GM04503 (cell line): Measurements from ENCODE around the gene BTBD6.

Experiments
- DNase-seq: peaks from one replicate; pipeline ENCODE4 v3.0.0-alpha.2; 2012; ENCODE audit warnings: low read depth

Gene BTBD6

DNA sequence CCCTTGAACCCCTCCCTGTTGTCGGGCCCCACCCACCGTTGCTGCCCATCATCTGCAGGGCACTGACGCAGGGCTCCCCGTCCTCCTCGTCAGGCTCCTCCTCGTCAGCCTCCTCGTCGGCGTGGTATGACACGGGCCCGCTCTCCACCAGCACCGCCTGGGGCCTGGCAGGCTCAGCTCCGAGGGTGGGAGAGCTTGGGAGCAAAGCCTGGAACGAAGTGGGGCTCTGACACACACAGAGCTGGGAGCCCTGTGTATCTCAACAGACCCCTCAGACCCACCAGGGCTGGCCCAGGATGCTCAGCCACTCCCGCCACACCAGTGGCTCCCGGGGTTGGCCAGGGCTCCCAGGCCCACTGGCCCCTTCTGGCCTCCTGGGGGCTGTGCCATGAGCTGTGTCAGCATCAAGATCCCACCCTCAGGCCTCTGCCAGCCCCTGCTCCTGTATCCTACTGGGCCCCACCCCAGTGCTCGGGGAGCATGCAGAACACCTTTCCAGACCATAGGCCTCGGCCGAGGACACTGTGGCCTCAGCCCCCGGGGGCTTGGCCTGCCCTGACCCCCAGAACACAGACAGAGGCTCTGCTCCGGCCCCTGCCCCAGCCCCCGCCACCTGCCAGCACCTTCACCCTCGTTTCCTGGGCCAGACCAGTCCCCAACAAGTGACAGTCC, 37.1 kb upstream of the BTBD6 start:
- no peak for DNase-seq

DNA sequence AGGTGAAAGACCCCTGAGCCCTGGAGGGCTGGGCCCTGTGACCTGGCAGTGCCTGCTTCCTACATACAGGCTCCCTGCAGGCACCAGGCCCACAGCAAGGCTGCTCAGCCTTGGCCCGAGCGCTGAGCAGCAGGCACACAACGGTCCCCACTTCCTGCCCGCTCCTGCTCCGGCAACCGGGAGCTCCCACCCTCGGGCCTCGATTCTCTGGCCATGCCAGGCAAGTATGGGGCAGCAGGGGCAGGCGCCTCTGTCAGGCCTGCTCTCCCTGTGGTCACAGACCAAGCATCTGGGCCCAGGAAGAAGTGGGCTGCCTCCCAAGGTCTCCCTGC, 36.6 kb upstream of the BTBD6 start:
- DNase-seq, result no peak

DNA sequence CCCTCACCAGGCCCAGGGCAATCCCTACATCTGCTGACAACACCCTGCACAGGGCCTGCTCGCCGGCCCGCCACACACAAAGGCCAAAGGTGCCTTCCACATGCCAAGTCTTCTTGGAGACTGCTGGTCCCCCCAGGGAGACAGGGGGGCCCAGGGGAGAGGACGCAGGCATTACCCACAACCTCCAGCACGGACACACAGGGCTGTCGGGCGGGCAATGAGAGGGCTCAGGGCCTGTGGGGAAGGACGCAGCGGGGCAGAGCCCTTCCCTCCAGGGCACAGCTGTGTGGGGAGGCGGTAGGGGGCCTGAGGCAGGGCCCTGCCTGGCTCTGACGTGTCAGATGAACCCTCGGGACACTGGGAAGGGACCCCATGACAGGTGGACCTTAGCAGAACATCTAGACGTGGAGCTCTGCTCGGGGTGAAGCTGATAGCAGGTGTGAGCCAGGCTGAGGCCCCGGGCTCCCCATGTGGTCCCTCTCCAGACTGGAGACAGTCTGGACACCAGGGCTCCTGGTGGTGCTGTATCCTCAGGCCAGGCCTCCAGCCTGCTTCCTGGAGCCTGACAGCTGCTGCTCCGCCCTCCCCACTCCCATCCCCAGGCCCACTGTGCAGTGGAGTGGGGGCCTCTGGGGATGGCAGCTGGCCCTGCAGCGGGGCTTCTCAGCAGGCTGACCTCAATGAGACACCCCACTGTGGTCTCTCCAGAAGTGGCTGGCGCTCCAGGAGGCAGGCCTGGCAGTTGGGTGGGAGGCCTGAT, 35.6 kb upstream of the BTBD6 start:
- no peak for DNase-seq

DNA sequence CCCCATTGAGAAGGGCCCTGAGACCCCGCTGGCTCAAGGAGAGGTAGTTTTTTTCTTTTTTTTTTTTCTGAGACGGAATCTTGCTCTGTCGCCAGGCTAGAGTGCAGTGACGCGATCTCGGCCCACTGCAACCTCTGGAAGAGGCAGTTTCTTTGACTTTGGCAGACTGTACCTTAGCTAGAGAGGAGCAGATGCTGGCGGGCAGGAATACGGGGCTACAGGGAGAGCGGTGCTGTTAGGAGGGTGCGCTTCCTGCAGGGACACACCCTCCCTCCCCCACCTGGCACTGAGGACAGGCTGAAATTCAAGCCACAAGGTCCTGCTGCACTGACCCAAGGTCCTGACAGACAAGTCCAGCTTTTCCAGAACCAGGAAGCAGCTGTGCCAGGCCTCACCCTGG, 35.0 kb upstream of the BTBD6 start:
- no peak for DNase-seq

DNA sequence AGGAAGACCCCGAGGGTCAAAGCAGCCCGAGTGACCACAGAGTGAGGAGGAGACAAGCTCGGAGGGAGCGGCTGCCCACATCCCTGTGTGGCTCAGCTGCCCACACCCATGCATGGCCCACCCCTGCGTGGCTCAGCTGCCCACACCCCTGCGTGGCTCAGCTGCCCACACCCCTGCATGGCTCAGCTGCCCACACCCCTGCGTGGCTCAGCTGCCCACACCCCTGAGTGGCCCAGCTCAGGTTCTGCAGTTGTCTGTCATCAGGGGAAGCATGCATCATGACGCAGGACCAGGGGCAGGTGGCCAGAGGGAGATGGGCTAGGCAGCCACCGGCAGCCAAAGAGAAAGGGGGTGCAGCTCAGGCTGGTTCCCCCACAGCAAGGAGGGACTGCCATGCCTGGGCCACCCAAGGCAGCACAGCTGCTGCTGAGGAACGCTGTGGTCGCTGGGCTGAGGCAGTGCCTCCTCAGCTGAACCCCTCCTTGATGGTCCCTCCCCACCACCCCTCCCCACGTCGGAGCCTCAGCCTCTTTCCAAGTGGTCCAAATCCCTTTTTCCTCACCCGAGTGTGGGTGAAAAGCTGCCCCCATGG, 33.9 kb upstream of the BTBD6 start:
- no peak for DNase-seq

DNA sequence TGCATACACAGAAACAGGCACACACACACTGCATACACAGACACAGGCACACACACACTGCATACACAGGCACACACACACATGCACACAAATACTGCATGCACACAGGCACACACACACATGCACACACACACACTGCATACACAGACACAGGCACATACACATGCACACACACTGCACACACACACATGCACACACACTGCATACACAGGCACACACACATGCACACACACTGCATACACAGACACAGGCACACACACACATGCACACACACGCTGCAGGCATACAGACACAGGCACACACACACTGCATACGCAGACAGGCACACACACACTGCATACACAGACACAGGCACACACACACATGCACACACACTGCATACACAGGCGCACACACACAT, 32.7 kb upstream of the BTBD6 start:
- DNase-seq, result no peak

DNA sequence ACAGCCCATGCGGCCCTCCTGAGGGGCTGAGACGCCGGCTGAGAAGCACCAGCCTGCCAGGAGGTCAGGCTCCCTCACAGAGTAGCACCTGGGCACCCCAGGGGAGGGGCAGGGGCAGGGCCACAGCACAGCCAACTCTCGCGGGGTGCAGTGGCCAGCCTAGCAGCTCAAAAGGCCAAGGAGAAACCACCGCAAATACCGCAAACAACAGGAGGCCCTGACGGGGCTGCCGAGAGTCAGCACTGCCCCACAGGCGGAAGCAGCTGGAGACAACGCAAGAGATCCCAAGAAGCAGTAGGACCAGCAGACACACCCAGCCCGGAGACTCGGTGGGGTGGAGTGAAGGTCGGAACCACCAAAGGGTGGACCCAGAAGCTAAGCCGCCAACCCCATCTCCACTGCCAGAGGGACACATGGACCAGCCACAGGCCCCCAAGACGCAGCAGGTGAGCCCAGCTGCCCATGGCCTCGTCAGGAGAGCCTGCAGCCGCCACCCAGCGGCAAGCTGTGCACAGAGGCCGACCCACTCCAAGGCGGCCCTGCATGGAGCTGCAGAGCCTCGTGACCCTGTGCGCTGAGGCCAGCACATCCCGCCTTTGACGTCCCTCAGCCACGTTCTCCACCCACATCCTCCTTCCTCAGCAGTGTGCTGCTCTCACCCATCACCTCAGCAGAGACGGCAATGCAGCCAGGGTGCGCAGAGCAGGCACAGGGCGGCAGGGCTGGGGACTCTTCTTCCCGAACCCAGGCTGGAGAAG, 31.7 kb upstream of the BTBD6 start:
- DNase-seq, result no peak

DNA sequence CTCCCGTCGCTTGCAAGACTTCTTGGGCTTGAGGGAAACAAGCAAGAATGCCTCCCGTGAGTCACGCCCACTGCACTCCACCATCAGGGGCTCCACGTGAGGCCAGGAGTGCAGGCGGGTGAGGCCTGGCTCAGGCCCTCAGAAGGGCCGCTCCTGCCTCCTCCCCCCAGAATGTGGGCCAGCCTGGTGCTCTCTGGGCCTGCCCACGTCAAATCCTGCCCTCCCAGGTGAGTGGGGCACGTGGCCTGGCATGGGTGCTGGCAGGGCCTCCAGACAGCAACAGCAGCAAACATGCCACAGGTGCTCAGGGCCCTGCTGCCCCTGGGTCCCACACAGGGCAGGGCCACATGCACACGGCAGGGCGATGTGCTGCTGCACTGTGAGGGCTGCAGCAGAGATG, 30.6 kb upstream of the BTBD6 start:
- no peak for DNase-seq

DNA sequence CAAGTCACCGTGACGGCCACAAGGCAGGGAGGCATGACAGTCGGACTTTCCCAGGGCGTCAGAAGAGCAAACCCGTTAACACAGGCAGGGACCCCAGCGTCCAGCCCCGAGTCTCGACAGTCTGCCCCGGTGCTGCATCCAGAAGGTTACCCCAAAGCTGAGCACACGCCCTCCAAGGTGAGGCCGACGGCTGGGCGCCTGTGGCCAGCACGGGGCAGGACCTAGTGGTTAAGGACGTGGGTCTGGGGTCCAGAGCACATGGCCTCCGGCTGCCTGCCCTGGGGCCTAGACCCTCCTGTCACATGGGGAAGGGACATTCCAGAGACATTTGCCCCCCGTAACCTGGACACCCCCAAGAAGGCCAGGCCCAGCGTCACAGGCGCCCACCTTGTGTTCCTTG, 29.7 kb upstream of the BTBD6 start:
- no peak for DNase-seq

DNA sequence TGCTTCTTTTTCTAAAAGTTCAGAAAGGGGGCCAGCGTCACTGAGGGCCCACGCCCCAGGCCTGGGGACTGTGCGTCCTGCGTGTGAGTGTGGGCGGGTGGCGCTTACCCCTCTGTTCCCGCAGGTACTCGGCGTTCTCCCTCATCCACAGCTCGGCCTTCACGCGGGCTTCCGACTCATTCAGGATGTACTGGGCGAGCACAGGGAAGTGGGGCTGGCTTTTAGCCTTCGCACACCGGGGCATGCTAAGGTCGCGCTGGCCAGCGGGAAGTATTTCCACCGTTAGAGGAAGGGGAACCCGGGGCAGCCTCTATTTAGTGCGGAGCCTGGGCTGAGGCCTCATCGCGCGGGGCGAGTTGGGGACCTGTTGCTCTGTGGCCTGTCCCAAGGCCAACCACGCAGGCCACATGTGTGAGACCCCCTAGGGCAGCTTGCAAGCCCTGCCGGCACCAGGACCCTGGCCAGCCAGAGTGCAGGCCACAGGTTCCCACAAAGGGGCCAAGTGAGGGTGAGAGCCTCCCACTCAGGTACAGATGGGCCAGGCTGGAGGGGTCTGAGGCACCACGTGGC, 29.2 kb upstream of the BTBD6 start:
- DNase-seq, result no peak

DNA sequence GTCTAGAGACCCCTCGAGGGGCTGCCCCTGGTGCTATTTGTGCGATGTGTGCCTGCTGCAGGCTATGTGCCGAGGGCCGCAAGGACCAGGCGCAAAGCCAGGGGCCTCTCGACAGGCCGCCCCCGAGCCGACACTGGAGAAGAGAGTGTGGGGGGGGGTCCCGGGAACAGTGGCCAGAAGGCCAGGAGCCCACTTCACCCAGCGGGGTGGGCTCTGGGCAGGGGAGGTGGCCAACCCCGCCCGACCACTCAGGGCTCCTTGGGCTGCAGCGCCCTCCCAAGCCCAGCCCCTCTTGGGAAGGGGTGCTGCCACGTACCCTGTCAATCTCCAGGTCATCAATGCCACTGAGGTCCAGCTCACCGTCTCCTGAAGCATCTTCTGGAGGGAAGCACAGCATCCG, 28.6 kb upstream of the BTBD6 start:
- DNase-seq, result no peak

DNA sequence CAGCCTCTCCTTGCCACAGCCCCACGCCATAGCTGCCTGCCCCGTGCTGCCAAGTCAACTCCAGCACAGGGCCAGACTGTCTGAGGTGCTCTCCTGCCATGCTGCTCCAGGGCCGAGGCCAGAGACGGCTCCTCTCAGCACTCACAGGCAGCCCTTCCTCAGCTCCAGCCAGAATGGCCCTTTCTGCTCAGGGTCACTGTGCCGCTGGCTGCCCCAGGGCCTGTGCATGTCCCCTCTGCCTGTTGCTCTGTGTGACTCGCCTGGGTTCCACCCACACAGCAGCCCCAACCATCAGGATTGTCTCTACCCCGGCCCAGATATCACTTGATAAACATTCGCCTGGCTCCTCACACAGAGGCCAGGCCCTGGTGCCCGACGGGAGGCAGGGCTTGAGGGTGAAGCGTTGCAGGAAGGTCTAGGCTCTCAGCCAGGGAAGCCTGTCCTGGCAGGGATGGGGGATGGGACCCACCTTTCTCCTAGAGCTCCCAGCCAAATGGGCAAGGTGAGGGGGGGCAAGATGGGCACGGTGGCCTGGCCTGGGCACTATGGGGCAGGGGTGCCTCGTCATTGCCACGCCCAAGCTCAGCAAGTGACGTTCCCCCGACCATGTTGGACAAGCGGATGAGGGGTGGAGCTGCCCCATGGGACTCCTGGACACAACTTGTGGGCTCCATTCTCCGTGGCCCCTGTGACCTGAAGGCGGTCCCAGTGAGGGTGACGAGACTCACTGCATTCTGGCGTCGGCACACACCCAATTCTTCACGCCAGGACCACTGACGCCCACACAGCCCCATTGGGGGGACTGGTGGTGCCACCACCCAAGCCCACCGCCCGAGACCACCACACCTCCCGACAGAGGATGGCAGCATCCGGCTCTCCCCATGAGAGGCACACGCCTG, 27.4 kb upstream of the BTBD6 start:
- no peak for DNase-seq

DNA sequence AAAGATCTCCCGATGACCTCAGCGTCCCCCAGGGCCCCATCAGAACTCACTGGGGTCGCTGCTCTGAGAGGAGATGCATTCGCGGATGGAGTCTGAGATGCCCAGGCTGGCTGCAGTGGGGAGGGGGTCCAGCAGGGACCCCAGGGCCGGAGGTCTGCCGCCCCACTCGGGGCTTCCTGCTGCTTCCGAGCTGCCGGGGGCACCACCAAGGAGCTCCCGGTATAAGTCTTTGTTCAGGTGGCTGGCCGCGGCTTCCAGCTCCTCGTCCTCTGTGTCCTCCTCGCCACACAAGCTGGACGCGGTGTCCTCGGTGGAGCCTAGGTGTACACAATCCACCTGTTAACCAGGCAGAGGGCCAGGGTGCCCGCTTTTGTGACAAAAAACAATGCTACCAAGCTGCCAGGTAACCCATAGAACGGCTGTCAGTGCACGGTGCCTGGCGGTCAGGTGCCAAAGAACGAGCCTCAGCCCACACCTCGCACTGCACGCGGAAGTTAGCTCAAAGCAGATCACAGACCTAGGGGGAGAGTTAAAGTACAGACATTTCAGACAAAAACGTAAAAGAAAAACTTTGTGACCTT, 26.6 kb upstream of the BTBD6 start:
- no peak for DNase-seq

DNA sequence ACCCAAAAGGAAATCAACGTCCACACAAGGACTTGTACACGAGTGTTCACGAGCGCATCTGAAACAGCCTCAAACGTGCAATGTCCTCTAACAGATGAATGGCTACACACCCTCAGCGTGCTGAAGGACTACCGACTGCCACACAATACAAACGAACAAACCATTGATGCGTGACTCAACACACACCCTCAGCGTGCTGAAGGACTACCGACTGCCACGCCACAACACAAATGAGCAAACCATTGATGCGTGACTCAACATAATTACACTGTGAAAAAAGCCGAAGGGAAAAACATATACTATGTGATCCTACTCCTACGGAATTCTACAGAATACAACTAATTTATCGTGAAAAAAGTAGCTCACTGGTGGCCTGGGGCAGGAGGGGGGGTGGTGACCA, 25.1 kb upstream of the BTBD6 start:
- no peak for DNase-seq

DNA sequence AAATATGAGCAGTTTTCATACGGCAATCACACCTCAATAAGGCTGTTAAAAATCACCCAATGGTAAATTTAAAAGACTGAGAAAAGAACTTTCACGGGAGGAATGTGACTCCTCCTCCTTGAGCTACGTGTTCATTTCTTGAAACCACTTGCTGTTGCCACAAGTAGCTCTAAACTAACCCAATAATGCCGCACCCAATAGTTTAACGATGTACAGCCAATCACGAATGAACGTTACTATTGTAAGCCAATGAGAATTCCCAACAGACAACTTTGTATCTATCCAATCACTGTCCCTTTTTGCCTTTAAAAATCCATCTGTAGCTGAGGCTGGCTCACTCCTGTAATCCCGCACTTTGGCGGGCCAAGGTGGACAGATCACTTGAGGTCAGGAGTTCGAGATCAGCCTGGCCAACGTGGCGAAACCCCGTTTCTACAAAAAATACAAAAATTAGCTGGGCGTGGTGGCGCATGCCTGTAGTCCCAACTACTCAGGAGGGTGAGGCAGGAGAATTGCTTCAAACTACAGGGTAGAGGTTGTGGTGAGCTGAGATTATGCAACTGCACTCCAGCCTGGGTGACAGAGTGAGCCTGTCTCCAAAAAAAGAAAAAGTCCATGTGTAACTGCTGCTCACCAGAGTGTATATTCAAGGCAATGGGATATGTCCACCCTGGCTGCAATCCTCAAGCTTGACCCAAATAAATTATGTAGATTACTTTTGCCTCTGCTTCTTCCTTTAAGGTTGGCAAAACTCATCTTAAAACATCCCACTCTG, 24.4 kb upstream of the BTBD6 start:
- DNase-seq, result no peak

DNA sequence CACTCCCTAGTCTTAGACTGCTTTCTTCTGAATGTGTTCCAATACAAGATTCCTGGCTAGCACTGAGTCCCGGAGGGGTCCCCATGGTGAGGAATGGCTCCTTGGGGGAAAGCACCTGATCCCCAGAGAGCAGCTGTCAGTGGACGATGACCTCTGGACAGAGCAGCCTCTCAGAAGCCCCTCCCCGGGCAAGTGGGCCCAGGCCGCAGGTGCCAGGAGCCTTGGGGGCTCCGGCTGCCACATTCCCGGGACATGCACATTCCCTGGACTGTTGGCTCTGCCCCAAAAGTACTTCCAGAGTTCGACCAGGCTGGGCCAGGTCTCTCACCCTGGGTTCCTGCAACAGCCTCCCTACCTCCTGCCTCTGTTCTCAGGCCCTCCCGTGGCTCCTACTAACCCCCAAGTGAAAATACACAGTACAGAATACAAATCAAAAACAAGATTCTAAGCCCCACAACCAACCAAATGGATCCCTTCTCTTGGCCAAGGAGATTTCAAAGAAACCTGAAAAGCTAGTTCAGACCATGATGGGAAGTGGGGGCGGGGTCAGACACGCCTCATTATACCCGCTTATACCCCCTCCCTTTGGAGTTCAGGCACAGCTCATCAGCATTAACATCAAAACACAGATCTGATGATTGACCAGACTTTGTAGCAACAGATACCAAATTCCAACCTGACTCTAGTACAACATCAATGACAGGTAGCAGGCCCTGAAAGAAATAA, 23.3 kb upstream of the BTBD6 start:
- DNase-seq, result no peak

DNA sequence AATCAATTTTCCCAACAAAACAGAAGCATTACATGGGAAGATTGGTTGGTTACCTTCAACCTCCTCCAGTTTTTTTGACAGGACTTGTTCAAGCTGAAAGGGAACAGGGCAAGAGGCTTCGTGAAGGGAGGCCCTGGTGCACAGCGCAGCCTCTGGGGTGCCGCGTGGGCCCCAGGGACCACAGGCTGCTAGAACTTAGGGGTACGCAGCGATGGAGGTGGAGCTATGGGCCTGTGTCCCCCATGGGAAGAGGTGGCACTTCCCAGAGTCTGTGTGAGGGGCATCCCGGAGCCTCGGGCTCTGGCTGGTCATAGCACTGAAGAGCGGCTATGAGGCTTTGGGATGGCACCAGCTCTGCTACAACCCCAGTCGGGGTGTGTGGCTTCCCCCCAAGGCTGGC, 22.1 kb upstream of the BTBD6 start:
- DNase-seq, result no peak

DNA sequence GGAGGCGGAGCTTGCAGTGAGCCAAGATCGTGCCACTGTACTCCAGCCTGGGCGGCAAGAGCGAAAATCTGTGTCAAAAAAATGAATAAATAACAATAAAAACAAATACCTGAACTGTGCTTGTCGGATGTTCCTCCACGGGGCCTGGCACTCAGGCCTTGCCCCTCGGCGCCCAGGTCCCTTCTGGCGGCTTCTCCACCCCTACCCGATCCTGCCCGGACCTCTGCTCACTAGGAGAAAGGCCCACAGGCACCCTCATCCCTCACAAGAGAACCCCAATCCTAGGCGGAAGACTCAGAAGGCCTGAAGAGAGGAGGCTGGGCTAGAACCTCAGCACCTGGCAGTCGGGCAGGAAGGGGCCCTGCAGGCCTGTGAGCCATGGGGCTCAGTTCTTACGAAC, 21.0 kb upstream of the BTBD6 start:
- no peak for DNase-seq

DNA sequence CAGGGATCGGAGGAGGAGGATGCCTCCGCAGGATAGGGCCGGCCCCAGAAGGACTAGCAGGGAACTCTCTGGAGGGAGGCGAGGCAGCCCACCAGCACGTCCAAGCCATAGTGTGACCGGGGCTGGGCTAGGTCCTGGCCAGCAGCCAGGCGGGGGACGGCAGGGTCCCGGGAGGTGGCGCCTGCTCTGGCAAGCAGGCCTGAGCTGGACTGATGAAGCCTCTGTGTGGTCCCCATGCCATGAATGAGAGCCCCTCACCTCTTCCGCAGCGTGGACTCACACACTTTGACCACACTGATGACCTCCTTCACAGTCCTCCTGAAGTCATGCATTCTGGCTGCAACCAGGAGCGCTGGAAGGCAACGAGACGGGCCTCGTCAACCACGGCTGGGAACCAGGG, 19.8 kb upstream of the BTBD6 start:
- no peak for DNase-seq
